Neural cell (in vitro differentiated cells): ENCODE measurements around the gene SEC16A.

Experiments
- CTCF ChIP-seq: fragments of 450-650 bp; IDR thresholded peaks from 2 replicates; pipeline ENCODE4 v1.5.1; 2014; ENCODE audit warnings: antibody characterized with exemption, mild to moderate bottlenecking, moderate library complexity; ENCODE audit not compliant: poor library complexity, severe bottlenecking
- EZH2 ChIP-seq: fragments of 200-600, 300-800 bp; shearing (Covaris generic), sonication (generic); IDR thresholded peaks from 2 replicates; pipeline ENCODE4 v1.6.1; 2014; ENCODE audit warnings: antibody characterized with exemption, low read length, borderline replicate concordance, mild to moderate bottlenecking; ENCODE audit not compliant: insufficient read depth, poor library complexity, severe bottlenecking
- POLR2AphosphoS5 ChIP-seq: IDR thresholded peaks from 2 replicates; pipeline ENCODE4 v1.6.1; 2012
- RAD21 ChIP-seq: fragments of 450-650 bp; conservative IDR thresholded peaks from 2 replicates; pipeline ENCODE4 v1.6.1; 2014; ENCODE audit warnings: antibody characterized with exemption, mild to moderate bottlenecking, moderate library complexity
- REST ChIP-seq: IDR thresholded peaks from 2 replicates; pipeline ENCODE4 v1.6.1; 2012; ENCODE audit warnings: borderline replicate concordance
- TAF1 ChIP-seq: IDR thresholded peaks from 2 replicates; pipeline ENCODE4 v1.6.1; 2012; ENCODE audit warnings: low read depth

- TF ChIP-seq CTCF = no peak
- TF ChIP-seq TAF1 = no peak
- no peak for TF ChIP-seq RAD21
- TF ChIP-seq REST = no peak
- TF ChIP-seq EZH2 = no peak
- TF ChIP-seq POLR2AphosphoS5 = no peak
Observed at GRCh38 chr9:136506425-136506824, 23.6 kb upstream of the SEC16A start.
